ENCODE measurements around the gene SLC7A8.

- no peak for TF ChIP-seq CTCF (IDR thresholded peaks at IDR 0.05)
- no peak for TF ChIP-seq POLR2A (IDR thresholded peaks at IDR 0.05)
These were observed 26.4 kb upstream of the SLC7A8 start for GRCh38 chr14:23209651-23210423.
